ENCODE results near the gene UST.
A peak's percentile ranks its signal among the peaks of the same experiment; 100 is the strongest.
"Not testable (repeated sequence)": the region's sequence is repeated elsewhere in the genome, so short reads cannot be mapped to it uniquely, and the experiment has no call there.

Gene UST

DNA sequence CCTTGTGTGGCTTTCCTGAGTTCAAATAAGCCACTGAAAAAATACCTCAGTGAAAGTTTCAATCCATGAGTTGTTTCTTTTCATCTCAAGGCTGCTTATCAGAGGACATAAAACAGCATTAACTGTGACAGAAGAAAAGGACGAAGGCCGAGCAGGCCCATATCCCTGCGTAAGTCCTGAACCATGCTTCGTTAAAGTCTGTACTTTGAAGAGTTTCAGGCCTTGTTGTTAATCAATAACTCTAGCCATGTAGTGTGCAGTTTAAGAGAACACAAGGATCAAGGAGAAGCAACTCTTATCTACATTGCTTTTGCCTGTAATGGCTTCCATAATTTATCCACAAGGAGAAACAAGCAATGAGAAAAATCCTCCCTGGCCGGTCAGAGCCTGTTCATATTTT, 165.4 kb downstream of the UST start:
- in situ Hi-C loops (cut with MboI; ENCODE audit: low pct_unique_long_range_greater_than_20kb, low sequenced_read_pairs) = no loop called here
- DNase-seq = no peak

DNA sequence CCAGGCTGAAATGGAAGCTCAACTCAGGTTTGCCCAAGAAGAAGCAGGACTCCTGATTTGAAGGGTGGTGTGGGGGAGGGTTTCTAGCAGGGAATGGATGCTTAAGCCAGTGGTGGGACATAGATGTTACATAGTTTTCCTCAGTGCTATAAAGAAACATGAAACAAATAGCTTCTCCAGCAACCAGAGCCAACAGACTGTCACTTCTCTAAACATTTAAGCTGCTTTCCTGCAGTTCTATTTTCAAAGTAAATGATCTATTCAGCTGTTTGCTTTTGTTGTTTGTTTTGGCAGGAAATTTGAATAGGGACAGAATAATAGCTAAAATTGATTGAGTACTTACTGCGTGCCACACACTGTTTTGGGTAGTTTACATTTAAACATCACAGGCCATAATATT, 169.0 kb downstream of the UST start:
- no peak for DNase-seq
- in situ Hi-C loops (cut with MboI; ENCODE audit: low pct_unique_long_range_greater_than_20kb, low sequenced_read_pairs) = no loop called here

DNA sequence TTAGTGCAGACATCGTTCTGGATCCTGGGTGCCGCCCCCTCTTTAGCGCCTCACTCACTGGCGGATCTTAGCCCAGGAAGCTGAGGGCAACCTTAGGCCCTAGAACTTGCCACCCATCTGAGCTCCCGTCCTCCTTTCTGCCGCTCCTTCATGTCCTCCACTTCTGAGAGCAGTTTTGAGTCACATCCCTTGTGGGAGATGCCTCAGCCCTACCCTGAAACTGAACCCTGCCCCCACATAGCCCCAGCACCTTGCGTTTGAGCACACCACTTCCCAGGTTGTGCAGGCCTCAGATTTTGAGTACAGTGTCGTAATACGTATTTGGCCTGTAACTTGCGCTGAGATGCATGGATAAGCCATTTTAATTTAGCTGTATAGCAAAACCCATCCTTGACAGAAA, 169.7 kb downstream of the UST start:
- DNase-seq; in situ Hi-C loops (cut with MboI; ENCODE audit: low pct_unique_long_range_greater_than_20kb, low sequenced_read_pairs): not testable (repeated sequence)

DNA sequence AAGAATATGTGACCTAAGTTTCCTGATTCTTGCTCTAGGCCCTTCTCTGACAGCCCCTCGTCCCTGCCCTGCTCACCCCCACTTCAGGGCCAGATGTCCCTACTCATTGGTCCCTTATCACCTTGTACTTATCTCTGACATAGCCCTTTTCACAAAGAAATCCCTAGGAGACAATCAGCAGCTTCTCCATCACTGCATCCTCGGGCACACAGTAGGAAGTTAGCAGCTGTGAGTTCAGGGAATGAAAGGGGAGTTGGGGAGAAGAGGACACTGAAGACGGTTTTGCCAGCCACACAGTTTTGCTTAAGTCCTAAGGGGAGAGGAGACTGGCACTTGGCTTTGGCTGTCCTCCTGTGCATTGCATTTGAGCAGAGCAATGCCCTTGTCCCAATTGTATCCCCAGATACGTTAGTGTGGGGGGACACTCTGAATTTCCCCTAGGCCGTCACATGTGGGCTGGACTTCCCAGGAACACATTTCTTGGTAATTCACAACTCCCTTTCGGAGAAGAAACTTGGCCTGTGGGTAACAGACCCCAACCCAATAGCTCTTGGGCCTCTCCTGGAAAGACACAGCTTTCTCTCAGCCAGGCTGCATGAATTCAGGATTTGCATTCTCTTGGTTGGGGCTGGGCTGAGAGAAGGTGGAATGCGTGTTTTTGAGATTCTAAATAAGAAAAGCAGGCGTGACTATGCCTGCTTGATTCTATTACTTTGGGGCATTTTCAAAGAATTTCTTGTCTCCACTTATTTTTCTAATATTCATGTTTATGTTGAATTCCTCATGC, 177.6 kb downstream of the UST start:
- in situ Hi-C loops (cut with MboI; ENCODE audit: low pct_unique_long_range_greater_than_20kb, low sequenced_read_pairs) = no loop called here
- no peak for DNase-seq

DNA sequence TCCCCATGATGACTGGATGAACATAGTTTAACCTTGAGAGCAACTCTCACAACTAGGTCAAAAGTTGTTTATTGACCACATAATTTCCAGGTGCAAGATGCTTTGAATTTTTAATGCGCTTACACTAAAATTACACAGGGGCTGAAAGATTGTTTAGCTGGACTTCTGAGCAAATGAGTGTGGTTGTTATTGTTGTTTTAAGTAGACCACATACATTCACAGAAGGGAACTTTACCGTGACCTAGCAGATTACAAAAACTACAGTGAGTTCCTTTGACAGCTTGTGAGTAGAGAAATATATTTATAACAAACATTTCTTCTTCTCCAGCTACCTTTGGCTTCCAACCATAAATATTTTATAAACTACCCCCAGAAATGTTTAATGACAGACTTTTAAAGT, 178.9 kb downstream of the UST start:
- no peak for DNase-seq
- in situ Hi-C loops (cut with MboI; ENCODE audit: low pct_unique_long_range_greater_than_20kb, low sequenced_read_pairs) = no loop called here

DNA sequence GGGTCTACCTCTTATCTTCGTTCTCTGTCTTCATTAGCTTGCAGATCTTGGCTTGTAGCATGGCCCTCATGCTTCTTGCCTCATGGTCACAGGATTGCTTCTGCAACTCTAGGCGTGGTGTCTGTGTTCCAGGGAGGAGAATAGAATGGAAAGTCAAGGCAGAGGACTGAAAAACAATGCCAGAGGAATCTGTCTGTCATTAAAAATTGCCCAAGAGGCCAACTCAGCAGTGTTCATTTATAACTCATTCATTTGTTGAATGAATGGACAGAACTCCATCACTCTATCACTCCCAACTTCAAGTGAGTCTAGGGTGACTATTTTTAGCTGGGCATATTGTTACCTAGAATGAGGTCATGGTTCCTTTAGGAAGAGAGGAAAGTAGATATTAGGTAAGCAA, 179.6 kb downstream of the UST start:
- no peak for DNase-seq
- in situ Hi-C loops (cut with MboI; ENCODE audit: low pct_unique_long_range_greater_than_20kb, low sequenced_read_pairs) = no loop called here

DNA sequence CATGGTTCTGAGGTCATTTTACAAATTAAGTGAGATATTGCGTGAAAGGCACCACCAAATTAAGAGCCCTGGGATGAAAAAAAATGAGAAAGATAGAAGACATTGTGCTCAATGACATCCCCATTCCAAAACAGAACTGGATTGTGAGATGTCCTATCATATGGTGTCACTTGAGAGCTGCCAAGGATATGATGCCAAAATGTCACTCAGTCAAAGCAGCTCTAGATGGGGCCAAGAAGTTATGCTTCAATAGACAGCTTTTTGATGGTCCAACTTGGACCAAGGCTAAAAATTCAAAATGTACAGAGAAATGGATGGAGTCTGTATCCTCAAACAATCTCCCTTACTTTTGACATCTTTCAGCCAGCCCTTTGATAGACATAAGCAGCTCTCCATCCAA, 180.8 kb downstream of the UST start:
- DNase-seq = no peak
- in situ Hi-C loops (cut with MboI; ENCODE audit: low pct_unique_long_range_greater_than_20kb, low sequenced_read_pairs) = no loop called here

DNA sequence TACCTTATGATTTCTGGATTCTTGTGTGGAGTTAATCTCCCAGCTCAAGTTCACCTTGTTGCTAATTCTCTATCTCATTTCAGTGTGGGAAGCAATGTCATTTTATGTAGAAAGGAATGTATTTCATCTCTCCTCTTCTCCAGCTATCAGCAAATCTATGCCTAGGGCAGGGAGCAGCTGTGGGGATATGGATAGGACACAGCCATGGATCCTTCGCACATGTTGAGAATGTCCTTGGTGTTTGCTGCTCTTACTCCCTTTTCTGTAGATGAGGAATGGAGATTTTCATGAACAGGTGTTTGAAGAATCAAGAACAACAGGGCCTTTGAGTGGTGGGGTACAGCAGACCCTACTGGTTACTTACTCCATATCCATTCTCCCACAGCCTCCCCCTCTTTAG, 182.0 kb downstream of the UST start:
- in situ Hi-C loops (cut with MboI; ENCODE audit: low pct_unique_long_range_greater_than_20kb, low sequenced_read_pairs) = no loop called here
- DNase-seq = no peak

DNA sequence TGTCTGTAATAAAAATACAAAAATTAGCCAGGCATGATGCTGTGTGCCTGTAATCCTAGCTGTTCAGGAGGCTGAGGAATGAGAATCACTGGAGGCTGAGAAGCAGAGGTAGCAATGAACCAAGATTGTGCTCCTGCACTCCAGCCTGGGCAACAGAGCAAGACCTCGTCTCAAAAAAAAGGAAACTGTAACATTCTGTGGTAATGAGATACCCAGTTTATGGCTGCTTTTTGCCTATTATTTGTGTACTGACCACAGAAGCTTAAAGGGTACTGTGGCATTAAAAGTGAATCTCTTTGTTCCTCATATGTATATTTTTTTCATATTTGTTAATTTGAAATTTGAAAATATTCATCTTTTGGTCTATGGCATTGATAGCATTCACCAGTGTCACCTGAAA, 185.4 kb downstream of the UST start:
- no peak for DNase-seq
- in situ Hi-C loops (cut with MboI; ENCODE audit: low pct_unique_long_range_greater_than_20kb, low sequenced_read_pairs) = no loop called here

DNA sequence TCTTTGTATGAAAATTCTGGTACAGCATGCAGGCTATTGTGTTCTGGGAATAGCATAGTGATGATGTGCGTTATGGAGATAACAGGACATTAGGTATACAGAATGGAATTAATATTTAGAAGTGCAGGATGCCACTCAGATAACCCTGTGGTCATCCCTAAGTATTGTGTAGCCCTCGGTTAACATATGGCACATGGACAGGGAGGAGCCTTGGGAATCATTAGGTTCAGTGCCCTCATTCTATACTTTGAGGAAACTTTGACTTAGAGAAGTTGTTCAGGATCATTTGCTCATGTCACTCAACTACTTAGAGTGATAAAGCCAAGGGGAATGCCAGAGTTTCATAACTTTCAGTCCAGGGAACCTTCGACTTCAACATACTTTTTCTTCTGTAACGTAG, 185.9 kb downstream of the UST start:
- no peak for DNase-seq
- in situ Hi-C loops (cut with MboI; ENCODE audit: low pct_unique_long_range_greater_than_20kb, low sequenced_read_pairs) = no loop called here

DNA sequence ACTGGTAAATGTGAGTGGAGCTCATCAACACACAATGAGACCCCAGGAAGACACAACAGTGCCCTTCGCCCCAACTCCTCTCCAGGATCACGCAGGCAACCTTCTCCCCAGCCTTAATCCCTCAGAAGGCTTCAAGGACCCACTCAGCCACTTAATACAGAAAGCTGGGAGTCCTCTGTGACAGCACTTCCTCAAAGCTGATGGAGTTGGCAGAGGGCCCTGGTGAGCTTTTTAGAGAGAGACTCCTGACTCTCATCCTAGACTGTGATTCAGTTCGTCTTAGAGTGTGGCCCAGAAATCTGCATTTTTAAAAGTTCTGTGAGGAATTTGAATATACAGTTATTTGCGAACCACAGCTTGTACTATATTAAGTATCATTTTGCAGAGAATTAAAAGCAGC, 187.7 kb downstream of the UST start:
- in situ Hi-C loops (cut with MboI; ENCODE audit: low pct_unique_long_range_greater_than_20kb, low sequenced_read_pairs) = no loop called here
- peak; percentile 28 for DNase-seq

DNA sequence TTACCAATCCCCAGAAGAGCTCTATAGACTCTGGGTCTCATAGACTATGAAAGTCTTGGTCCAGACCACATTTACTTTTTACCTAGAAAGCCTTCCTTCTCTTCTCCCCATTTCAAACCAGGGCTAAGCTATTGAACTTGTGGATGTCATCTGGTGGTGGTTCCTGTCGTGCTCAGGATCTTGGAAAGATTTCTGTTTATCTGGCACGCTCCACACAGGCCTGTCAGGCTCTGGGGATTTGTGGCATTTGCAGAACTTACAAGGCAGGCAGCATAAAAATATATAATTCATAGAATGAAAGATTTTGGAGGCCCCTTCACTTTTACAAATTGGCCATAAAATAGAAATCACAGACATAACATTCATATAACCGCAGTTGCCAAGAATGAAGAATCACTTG, 188.1 kb downstream of the UST start:
- in situ Hi-C loops (cut with MboI; ENCODE audit: low pct_unique_long_range_greater_than_20kb, low sequenced_read_pairs) = no loop called here
- no peak for DNase-seq

DNA sequence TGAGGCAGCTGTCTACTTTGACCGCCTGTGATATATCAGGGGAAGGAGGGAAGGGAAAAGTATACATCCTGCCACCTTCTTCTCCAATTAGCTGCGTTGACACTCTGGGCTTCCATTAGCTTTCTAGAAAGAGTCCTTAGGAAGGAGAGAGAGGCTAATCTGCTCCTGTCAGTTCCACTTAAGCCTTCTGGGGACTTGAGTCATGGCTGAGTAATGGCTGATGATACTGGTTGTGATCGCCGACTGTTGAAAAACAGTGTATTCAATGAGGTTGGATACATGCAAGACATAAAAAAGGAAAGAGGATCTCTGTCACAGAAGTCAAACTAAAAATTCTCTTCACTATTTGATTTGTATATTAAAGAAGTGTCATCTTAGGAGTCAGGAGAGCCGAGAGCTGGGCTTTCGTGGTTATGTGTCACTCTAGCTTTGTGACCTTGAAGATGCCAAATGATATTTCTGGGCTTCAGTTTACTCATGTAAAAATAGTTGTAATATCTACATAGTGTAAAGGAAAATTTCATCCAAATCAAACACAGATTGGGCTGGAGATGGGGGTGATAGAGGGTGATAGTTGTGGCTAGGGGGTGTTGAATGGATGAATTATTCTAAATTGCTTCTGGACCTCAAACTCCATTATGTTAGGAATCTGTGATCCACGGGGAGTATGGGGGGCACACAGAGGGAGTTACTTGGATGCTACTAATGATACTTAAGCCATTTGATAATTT, 189.0 kb downstream of the UST start:
- no peak for DNase-seq
- in situ Hi-C loops (cut with MboI; ENCODE audit: low pct_unique_long_range_greater_than_20kb, low sequenced_read_pairs) = no loop called here

DNA sequence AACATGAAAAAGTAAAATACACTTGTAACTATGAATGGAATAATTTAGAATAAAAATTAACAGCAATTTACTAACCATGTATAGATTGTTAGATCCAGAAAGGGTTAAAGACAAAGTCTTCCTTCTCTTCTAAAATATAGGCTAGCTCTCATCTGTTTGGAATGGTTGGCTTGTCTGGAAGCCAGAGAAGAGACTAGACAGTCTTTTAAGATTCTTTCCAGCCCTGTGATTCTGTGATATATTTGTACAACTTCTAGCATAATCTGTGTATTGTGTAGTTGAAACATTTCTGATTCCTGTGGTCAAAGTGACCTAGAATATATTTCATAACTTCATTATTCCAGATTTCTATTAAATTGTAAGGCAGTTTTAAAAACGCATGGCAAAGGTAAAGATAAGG, 196.6 kb downstream of the UST start:
- in situ Hi-C loops (cut with MboI; ENCODE audit: low pct_unique_long_range_greater_than_20kb, low sequenced_read_pairs) = no loop called here
- DNase-seq = no peak

DNA sequence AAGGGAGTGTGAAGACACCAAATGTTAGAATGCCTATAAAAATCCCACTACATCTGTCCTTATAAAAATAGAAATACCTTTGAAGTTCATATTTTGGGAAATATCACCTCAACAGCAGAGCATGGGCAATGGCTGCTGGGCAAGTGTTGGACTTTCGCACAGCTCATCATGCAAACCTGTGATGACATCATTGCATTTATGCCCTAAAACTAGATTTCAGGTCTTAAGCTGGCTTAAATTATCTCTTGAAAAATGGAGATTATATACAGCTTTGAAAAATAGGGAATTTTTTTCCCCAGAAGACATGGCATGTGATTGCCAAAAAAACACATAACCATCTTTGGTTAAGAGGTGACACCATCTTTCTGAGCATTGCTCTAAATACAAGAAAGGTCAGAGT, 197.8 kb downstream of the UST start:
- DNase-seq = no peak
- in situ Hi-C loops (cut with MboI; ENCODE audit: low pct_unique_long_range_greater_than_20kb, low sequenced_read_pairs) = no loop called here

DNA sequence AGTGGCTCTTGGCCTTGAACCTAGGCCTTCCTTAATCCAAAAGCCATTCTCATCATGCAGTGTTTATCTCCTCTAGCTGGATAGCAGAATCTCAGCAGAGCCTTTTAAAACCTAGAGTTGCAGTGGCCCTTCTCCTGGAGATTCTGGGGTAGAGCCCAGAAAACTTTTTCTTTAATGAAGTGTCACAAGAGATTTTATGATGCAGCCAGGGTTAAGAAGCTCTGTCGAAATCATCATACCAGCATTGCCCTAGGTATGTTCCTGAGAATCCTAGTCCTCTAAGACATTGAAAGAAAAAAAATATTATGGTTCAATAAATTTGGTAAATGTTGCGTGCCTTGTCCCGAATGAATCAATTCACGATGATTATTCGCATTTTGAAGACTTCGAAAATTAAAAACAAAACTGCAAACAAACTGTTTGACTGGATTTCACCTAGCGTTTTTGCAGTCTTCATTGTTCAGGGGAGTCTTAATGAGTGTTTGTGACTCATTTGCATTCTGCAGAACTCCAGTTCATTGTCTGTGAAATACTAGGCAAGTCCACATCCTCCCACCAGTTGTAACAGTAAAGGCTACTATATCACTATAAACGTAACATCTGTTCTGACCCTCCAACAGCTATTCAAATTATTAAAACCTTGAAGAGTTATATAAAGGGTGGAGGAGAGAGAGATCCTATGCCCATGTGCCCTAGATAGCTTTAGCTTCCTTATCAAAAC, 198.6 kb downstream of the UST start:
- DNase-seq = no peak

DNA sequence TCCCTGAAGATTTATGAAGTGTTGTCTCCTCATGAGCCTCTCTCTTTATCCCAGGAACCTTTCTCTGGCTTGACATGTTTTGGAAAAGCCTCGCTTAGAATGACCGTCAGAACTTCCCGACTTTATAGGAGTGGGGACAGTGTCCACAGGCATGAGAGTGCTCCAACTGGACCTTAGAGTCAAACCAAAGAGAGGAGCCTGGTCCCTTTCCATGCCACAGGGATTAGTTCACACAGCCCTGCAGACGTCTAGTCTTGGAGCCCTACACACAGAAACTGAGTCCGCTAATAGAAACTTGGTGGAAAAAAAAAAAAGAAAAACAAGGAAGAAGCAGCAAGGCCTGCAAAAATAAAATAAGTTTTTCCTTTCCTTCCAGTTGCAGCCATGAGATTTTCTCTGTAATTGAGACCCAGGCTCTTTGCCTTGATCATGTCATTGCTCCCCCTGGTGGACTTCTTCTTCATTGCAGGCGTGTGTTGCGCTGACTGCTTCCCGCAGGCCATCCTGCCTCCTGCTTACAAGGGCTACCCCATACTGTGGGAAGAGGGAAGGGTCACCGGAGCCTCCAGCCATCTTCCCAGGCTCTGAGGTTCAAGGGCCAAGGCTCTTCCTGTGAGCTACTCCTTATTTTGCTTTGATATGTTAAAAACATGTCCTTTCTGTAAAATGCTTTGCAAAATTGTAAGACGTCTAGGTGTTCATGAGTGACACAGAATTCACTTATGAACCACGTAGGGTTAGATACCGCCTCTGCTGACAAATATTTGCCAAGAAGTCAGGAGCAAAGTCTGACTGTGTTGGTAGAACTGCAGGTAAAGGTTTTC, 201.0 kb downstream of the UST start:
- in situ Hi-C loops (cut with MboI; ENCODE audit: low pct_unique_long_range_greater_than_20kb, low sequenced_read_pairs) = no loop called here
- peak; percentile 78 for DNase-seq

More for the DNA sequence above, 198.6 kb downstream of the UST start:
- in situ Hi-C loops (cut with MboI; ENCODE audit: low pct_unique_long_range_greater_than_20kb, low sequenced_read_pairs) = no loop called here

DNA sequence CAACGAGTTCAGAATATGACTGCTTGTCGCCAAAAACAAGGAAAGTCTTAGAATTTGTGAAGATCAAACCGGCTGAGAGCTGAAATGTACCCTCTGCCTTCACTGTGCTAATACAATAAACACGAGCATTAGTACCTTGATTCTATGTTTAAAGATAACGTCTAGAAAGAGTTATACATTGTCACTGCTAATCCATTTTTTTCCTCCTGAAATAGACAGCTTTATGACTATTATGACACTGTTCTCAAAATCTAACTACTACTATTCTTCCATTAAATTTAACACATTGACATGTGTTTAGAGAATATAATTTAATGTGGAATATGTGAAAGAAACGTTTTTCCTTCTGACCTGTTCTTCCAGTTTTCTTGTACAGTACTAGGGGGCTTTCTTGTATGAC, 204.8 kb downstream of the UST start:
- in situ Hi-C loops (cut with MboI; ENCODE audit: low pct_unique_long_range_greater_than_20kb, low sequenced_read_pairs) = loop anchor here (25.0 kb wide), 1 partner anchor 364 kb away; no protein-coding TSS in a partner anchor
- no peak for DNase-seq

Data from KBM-7 (cell line).